SK-N-SH treated with all-trans-retinoic acid at 6 μM for 48 hours (cell line): ENCODE measurements around the gene LENG1.

ENCODE experiments used
- ATAC-seq: fragments of 200-7000 bp; cut with Tn5 transposase; 3 replicates; pipeline ENCODE4 v1.9.1; 2020; ENCODE audit warnings: mild to moderate bottlenecking, moderate library complexity
- ARNTL ChIP-seq: fragments of 450-650 bp; formaldehyde crosslinking; IDR thresholded peaks from 2 replicates; pipeline ENCODE4 v1.5.0; 2020; ENCODE audit warnings: low read depth, mild to moderate bottlenecking, moderate library complexity, borderline replicate concordance
- BACH2 ChIP-seq: fragments of 250-450 bp; sonication (Bioruptor Pico); IDR thresholded peaks from 2 replicates; pipeline ENCODE4 v1.9.0; 2021; ENCODE audit warnings: mild to moderate bottlenecking, borderline replicate concordance
- CSDC2 ChIP-seq: fragments of 250-450 bp; sonication (Bioruptor Pico); IDR thresholded peaks from 2 replicates; pipeline ENCODE4 v1.5.0; 2020; ENCODE audit warnings: mild to moderate bottlenecking, moderate library complexity
- ESRRG ChIP-seq: fragments of 250-450 bp; sonication (Bioruptor Pico); IDR thresholded peaks from 2 replicates; pipeline ENCODE4 v1.6.1; 2021; ENCODE audit warnings: mild to moderate bottlenecking
- ISL1 ChIP-seq: fragments of 250-450 bp; sonication (Bioruptor Pico); IDR thresholded peaks from 2 replicates; pipeline ENCODE4 v2.1.2; 2022; ENCODE audit warnings: mild to moderate bottlenecking, moderate library complexity
- OSR1 ChIP-seq: fragments of 250-450 bp; sonication (Bioruptor Pico); IDR thresholded peaks from 2 replicates; pipeline ENCODE4 v1.8.0; 2022; ENCODE audit warnings: moderate library complexity, mild to moderate bottlenecking, inconsistent platforms
- PPARA ChIP-seq: fragments of 250-450 bp; sonication (Bioruptor Pico); IDR thresholded peaks from 2 replicates; pipeline ENCODE4 v1.5.0; 2020; ENCODE audit warnings: mild to moderate bottlenecking, borderline replicate concordance
- RARB ChIP-seq: fragments of 250-450 bp; sonication (Bioruptor Pico); IDR thresholded peaks from 2 replicates; pipeline ENCODE4 v1.8.0; 2021; ENCODE audit warnings: mild to moderate bottlenecking, moderate library complexity
- SNAI2 ChIP-seq: fragments of 250-450 bp; sonication (Bioruptor Pico); IDR thresholded peaks from 2 replicates; pipeline ENCODE4 v1.5.0; 2020; ENCODE audit warnings: mild to moderate bottlenecking, moderate library complexity
- TCF4 ChIP-seq: fragments of 250-450 bp; sonication (Bioruptor Pico); IDR thresholded peaks from 2 replicates; pipeline ENCODE4 v1.8.0; 2021; ENCODE audit warnings: mild to moderate bottlenecking, moderate library complexity, borderline replicate concordance
- TOX ChIP-seq: fragments of 250-450 bp; sonication (Bioruptor Pico); IDR thresholded peaks from 2 replicates; pipeline ENCODE4 v1.8.0; 2021; ENCODE audit warnings: mild to moderate bottlenecking, moderate library complexity, borderline replicate concordance
- ZC3H10 ChIP-seq: fragments of 250-450 bp; sonication (Bioruptor Pico); IDR thresholded peaks from 2 replicates; pipeline ENCODE4 v1.5.1; 2021; ENCODE audit warnings: mild to moderate bottlenecking, moderate library complexity
- ZFP3 ChIP-seq: fragments of 250-450 bp; sonication (Bioruptor Pico); IDR thresholded peaks from 2 replicates; pipeline ENCODE4 v1.5.0; 2020; ENCODE audit warnings: mild to moderate bottlenecking, moderate library complexity
- ZFP30 ChIP-seq: fragments of 450-650 bp; formaldehyde crosslinking; IDR thresholded peaks from 2 replicates; pipeline ENCODE4 v1.5.0; 2022; ENCODE audit warnings: mild to moderate bottlenecking, moderate library complexity
- ZNF70 ChIP-seq: fragments of 450-650 bp; formaldehyde crosslinking; IDR thresholded peaks from 2 replicates; pipeline ENCODE4 v1.5.0; 2020; ENCODE audit warnings: mild to moderate bottlenecking, moderate library complexity
- ZNF8 ChIP-seq: fragments of 450-650 bp; formaldehyde crosslinking; IDR thresholded peaks from 2 replicates; pipeline ENCODE4 v1.5.0; 2020; ENCODE audit warnings: mild to moderate bottlenecking, moderate library complexity
- TF ChIP-seq, protein P1 (sequence below): fragments of 250-450 bp; sonication (Bioruptor Pico); IDR thresholded peaks from 2 replicates; pipeline ENCODE4 v1.5.1; 2020; ENCODE audit warnings: low read depth, mild to moderate bottlenecking, moderate library complexity
- TF ChIP-seq, protein P2 (sequence below): fragments of 250-450 bp; sonication (Bioruptor Pico); IDR thresholded peaks from 2 replicates; pipeline ENCODE4 v1.8.0; 2020; ENCODE audit warnings: mild to moderate bottlenecking, moderate library complexity, borderline replicate concordance
- TF ChIP-seq, protein P3 (sequence below): fragments of 250-450 bp; sonication (Bioruptor Pico); IDR thresholded peaks from 2 replicates; pipeline ENCODE4 v1.8.0; 2021; ENCODE audit warnings: low read depth, mild to moderate bottlenecking, moderate library complexity, borderline replicate concordance
- TF ChIP-seq, protein P4 (sequence below): fragments of 250-450 bp; sonication (Bioruptor Pico); IDR thresholded peaks from 2 replicates; pipeline ENCODE4 v1.5.0; 2020; ENCODE audit warnings: mild to moderate bottlenecking, moderate library complexity
- TF ChIP-seq, protein P5 (sequence below): fragments of 250-450 bp; sonication (Bioruptor Pico); IDR thresholded peaks from 2 replicates; pipeline ENCODE4 v1.5.1; 2021; ENCODE audit warnings: mild to moderate bottlenecking, moderate library complexity

LENG1 gene

DNA sequence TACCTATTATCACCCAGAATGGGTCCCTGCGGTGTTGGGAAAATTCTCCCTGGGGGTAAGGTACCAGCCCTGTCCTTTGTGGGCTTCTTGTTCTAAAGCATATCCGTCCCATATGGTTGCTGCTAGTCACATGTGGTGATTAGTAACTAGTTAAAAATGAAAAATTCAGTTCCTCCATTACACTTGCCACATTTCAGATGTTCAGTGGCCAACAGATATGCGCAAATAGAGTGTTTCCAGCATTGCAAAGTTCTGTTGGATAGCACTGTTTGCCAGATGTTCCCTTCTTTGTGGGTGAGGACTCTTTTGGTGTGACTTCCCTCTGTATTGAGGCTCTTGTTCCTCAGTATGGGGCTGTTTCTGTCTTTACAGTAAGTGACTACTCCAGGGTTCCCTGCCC, 18.2 kb downstream of the LENG1 start (continued):
- TF ChIP-seq, protein P1, sequence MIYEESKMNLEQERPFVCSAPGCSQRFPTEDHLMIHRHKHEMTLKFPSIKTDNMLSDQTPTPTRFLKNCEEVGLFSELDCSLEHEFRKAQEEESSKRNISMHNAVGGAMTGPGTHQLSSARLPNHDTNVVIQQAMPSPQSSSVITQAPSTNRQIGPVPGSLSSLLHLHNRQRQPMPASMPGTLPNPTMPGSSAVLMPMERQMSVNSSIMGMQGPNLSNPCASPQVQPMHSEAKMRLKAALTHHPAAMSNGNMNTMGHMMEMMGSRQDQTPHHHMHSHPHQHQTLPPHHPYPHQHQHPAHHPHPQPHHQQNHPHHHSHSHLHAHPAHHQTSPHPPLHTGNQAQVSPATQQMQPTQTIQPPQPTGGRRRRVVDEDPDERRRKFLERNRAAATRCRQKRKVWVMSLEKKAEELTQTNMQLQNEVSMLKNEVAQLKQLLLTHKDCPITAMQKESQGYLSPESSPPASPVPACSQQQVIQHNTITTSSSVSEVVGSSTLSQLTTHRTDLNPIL (CRISPR knock-in tag) = no peak
- TF ChIP-seq ESRRG (CRISPR knock-in tag) (no peak), ZNF8 (CRISPR knock-in tag) (no peak), ZNF70 (CRISPR knock-in tag) (no peak), OSR1 (no peak)

DNA sequence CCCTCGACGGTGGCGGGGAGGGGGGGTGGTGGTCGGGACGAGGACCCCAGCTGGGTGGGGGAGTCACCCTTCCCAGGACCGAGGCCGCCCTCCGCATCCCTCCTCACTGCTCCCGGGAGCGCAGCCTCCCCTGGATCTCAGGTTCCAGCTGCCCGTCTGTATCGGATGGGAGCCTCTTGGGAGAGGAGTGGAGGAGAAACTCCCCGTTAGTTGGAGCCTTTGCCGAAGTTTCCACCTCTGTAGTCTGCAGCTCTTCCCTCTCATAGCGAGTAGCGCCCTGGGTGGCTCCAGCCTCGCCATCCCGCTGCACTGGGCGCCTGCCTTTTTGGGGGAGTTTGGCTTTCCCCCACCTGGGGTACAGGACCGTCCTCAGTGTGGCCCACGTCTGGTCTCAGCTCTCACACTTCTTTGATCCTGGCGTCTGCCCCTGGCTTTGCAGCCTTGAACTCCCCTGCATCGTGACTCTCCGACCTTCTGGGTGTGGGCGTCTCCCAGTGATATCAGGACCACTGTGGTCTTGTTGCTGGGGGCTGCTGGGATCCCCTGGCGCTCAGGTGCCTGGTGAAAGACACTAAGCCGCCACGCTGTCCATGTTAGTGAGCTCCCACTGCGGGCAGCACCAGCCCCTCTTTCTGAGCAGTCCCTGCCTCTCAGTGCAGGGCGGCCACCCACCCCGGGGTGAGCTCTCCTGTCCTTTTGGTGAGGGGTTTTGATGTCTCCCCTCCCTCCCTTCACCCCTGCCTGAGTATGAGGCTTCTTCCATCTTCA, 20.8 kb downstream of the LENG1 start:
- no peak for ATAC-seq
- TF ChIP-seq BACH2 (CRISPR knock-in tag) (no peak), CSDC2 (CRISPR knock-in tag) (no peak), ARNTL (no peak), ISL1 (no peak), ZNF70 (CRISPR knock-in tag) (no peak), TCF4 (no peak), ZNF8 (CRISPR knock-in tag) (no peak), ESRRG (CRISPR knock-in tag) (no peak), TOX (CRISPR knock-in tag) (no peak), OSR1 (no peak), ZFP3 (CRISPR knock-in tag) (no peak), ZC3H10 (CRISPR knock-in tag) (no peak), PPARA (CRISPR knock-in tag) (no peak)
- TF ChIP-seq, protein P2, sequence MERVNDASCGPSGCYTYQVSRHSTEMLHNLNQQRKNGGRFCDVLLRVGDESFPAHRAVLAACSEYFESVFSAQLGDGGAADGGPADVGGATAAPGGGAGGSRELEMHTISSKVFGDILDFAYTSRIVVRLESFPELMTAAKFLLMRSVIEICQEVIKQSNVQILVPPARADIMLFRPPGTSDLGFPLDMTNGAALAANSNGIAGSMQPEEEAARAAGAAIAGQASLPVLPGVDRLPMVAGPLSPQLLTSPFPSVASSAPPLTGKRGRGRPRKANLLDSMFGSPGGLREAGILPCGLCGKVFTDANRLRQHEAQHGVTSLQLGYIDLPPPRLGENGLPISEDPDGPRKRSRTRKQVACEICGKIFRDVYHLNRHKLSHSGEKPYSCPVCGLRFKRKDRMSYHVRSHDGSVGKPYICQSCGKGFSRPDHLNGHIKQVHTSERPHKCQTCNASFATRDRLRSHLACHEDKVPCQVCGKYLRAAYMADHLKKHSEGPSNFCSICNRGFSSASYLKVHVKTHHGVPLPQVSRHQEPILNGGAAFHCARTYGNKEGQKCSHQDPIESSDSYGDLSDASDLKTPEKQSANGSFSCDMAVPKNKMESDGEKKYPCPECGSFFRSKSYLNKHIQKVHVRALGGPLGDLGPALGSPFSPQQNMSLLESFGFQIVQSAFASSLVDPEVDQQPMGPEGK (CRISPR knock-in tag) = no peak
- TF ChIP-seq, protein P3, sequence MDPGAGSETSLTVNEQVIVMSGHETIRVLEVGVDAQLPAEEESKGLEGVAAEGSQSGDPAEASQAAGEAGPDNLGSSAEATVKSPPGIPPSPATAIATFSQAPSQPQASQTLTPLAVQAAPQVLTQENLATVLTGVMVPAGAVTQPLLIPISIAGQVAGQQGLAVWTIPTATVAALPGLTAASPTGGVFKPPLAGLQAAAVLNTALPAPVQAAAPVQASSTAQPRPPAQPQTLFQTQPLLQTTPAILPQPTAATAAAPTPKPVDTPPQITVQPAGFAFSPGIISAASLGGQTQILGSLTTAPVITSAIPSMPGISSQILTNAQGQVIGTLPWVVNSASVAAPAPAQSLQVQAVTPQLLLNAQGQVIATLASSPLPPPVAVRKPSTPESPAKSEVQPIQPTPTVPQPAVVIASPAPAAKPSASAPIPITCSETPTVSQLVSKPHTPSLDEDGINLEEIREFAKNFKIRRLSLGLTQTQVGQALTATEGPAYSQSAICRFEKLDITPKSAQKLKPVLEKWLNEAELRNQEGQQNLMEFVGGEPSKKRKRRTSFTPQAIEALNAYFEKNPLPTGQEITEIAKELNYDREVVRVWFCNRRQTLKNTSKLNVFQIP (CRISPR knock-in tag) = no peak
- TF ChIP-seq, protein P4, sequence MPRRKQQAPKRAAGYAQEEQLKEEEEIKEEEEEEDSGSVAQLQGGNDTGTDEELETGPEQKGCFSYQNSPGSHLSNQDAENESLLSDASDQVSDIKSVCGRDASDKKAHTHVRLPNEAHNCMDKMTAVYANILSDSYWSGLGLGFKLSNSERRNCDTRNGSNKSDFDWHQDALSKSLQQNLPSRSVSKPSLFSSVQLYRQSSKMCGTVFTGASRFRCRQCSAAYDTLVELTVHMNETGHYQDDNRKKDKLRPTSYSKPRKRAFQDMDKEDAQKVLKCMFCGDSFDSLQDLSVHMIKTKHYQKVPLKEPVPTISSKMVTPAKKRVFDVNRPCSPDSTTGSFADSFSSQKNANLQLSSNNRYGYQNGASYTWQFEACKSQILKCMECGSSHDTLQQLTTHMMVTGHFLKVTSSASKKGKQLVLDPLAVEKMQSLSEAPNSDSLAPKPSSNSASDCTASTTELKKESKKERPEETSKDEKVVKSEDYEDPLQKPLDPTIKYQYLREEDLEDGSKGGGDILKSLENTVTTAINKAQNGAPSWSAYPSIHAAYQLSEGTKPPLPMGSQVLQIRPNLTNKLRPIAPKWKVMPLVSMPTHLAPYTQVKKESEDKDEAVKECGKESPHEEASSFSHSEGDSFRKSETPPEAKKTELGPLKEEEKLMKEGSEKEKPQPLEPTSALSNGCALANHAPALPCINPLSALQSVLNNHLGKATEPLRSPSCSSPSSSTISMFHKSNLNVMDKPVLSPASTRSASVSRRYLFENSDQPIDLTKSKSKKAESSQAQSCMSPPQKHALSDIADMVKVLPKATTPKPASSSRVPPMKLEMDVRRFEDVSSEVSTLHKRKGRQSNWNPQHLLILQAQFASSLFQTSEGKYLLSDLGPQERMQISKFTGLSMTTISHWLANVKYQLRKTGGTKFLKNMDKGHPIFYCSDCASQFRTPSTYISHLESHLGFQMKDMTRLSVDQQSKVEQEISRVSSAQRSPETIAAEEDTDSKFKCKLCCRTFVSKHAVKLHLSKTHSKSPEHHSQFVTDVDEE (CRISPR knock-in tag) = no peak

DNA sequence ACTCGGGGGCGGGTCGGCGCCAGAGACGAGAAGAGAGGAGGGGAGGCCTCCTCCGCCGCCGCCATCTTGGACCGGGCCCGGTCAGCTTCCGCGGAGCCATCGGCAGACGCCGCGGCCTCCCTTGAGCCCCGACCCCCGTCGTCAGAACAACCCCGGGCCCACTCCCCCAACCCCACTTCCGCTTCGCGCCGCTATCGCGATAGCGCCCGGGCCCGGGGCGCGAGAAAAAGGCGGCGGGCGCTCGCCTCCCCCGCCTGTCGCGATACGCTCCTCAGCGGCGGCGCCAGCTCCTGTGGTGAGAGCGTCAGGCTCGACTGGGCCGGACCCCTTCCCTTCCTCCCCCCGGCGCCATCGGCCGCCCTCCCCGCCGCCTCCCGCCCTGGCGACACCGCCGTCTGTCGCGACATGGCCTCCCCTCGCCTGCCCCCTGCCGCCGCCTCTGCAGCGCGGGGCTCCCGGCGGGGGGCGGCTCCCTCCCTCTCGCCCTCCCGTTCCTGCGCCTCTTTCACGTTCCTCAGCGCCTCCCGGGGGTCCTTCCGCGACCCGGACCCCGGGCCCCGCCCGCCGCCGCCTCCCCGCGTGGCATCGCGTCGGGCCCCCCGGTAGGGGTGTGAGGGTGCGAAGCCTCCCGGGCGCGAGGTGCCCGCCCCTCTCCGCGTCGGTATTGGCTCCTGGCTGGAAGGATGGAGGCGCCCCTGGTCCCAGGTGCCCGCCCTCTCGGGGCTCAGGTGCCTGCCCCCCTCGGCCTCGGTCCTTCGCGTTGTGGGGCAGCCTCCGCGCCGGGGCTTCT, 21.6 kb downstream of the LENG1 start, which contains the start of gene CNOT3:
CNOT3 (plus strand) TSS at position 64 of the 790 bp plus-strand sequence. CDS start 5,217 bp downstream, outside the sequence.
- no peak for ATAC-seq
- TF ChIP-seq, protein P2 (CRISPR knock-in tag) = no peak
- TF ChIP-seq, protein P4 (CRISPR knock-in tag) = no peak
- TF ChIP-seq ISL1 = no peak
- TF ChIP-seq, protein P1 (CRISPR knock-in tag) = no peak
- TF ChIP-seq, protein P5, sequence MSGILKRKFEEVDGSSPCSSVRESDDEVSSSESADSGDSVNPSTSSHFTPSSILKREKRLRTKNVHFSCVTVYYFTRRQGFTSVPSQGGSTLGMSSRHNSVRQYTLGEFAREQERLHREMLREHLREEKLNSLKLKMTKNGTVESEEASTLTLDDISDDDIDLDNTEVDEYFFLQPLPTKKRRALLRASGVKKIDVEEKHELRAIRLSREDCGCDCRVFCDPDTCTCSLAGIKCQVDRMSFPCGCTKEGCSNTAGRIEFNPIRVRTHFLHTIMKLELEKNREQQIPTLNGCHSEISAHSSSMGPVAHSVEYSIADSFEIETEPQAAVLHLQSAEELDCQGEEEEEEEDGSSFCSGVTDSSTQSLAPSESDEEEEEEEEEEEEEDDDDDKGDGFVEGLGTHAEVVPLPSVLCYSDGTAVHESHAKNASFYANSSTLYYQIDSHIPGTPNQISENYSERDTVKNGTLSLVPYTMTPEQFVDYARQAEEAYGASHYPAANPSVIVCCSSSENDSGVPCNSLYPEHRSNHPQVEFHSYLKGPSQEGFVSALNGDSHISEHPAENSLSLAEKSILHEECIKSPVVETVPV = no peak
- no peak for TF ChIP-seq SNAI2 (CRISPR knock-in tag)
- TF ChIP-seq ZNF70 (CRISPR knock-in tag) = no peak
- TF ChIP-seq ZFP30 (CRISPR knock-in tag) = no peak
- TF ChIP-seq RARB (CRISPR knock-in tag) = no peak
